Caco-2 (cell line): Measurements from ENCODE around the gene PANK2. TPM values are rescaled to one million over a fixed set of nuclear protein-coding genes. Genes with fewer than 3 reads are reported as not detected.
"Not testable (repeated sequence)": the region's sequence is repeated elsewhere in the genome, so short reads cannot be mapped to it uniquely, and the experiment has no call there.

Source experiments
- BruUV-seq: library from RNA; stranded (reverse); fragments of 400-500 nt; replicated peaks from 2 replicates; lab custom pipeline; 2021; lab: Mats Ljungman, UMichigan
- CTCF ChIA-PET: fragments of 300-600 bp; sonication (Branson Sonifier 250); formaldehyde crosslinking; loops from one replicate; lab custom pipeline; 2022; ENCODE audit warnings: antibody characterized with exemption; lab: Charles Lee
- POLR2A ChIA-PET: fragments of 300-600 bp; sonication (Branson Sonifier 250); formaldehyde crosslinking; loops from one replicate; lab custom pipeline; 2022; ENCODE audit warnings: antibody characterized with exemption; lab: Charles Lee
- DNase-seq, 2 experiments: peaks; one replicate each; pipeline versions ENCODE4 v3.0.0 to v3.0.0-alpha.2; 2020 to 2022
- H3K27me3 ChIP-seq: replicated peaks from 2 replicates; pipeline ENCODE4 v1.6.0; 2011; ENCODE audit warnings: low read length; ENCODE audit not compliant: control insufficient read depth, insufficient read depth
- H3K36me3 ChIP-seq: 2 replicates; pipeline ENCODE4 v1.5.1; 2011; ENCODE audit warnings: low read length; ENCODE audit not compliant: control insufficient read depth, insufficient read depth
- H3K4me1 ChIP-seq: fragments of 250-450 bp; sonication (Bioruptor Pico); 2 replicates; pipeline ENCODE4 v1.5.1; 2020; ENCODE audit warnings: mild to moderate bottlenecking
- H3K4me3 ChIP-seq: 2 replicates; pipeline ENCODE4 v1.5.1; 2011; ENCODE audit warnings: low read depth, mild to moderate bottlenecking, control low read depth, low read length
- H3K9me3 ChIP-seq: fragments of 250-450 bp; sonication (Bioruptor Pico); 2 replicates; pipeline ENCODE4 v1.5.1; 2020; ENCODE audit warnings: mild to moderate bottlenecking, moderate library complexity
- H3K27ac Mint-ChIP-seq: one replicate; pipeline ENCODE4 v1.8.0; 2022; ENCODE audit warnings: mixed read lengths; ENCODE audit not compliant: unreplicated experiment
- H3K27me3 Mint-ChIP-seq: one replicate; pipeline ENCODE4 v1.8.0; 2022; ENCODE audit warnings: mixed read lengths; ENCODE audit not compliant: insufficient read depth, unreplicated experiment
- H3K36me3 Mint-ChIP-seq: one replicate; pipeline ENCODE4 v1.8.0; 2022; ENCODE audit warnings: mild to moderate bottlenecking, mixed read lengths; ENCODE audit not compliant: insufficient read depth, unreplicated experiment
- H3K4me1 Mint-ChIP-seq: one replicate; pipeline ENCODE4 v1.8.0; 2022; ENCODE audit warnings: low read depth, mixed read lengths; ENCODE audit not compliant: unreplicated experiment
- H3K4me3 Mint-ChIP-seq: one replicate; pipeline ENCODE4 v1.8.0; 2022; ENCODE audit warnings: mild to moderate bottlenecking, moderate library complexity, mixed read lengths; ENCODE audit not compliant: unreplicated experiment
- H3K9me3 Mint-ChIP-seq: one replicate; pipeline ENCODE4 v1.8.0; 2022; ENCODE audit warnings: mixed read lengths; ENCODE audit not compliant: unreplicated experiment
- CTCF ChIP-seq, 2 experiments: fragments of 200-600 bp in 1 of 2; IDR thresholded peaks; 1 replicate in 1 of 2; 2 replicates in 1 of 2; pipeline versions ENCODE4 v1.5.1 to v1.8.0; 2011 to 2022; ENCODE audit warnings: antibody characterized with exemption in 1 of 2, control low read depth in 1 of 2, inconsistent platforms in 1 of 2, low read depth in 1 of 2, low read length in 1 of 2, mild to moderate bottlenecking in 1 of 2, moderate library complexity in 1 of 2; ENCODE audit not compliant: insufficient read depth in 1 of 2, severe bottlenecking in 1 of 2, unreplicated experiment in 1 of 2
- intact Hi-C: fragments of 100-400 bp; cut with micrococcal nuclease; formaldehyde crosslinking; loops from one replicate; pipeline ENCODE4 v1.10.0; 2022; ENCODE audit not compliant: unreplicated experiment
- total RNA-seq: library from RNA; stranded (reverse); gene quantifications from 2 replicates; pipeline ENCODE4 v1.2.3, GENCODE V29; 2022

PANK2 gene
- total RNA-seq, 1 experiment from 2014 or later, result 58.3 TPM

- H3K36me3 Mint-ChIP-seq, result peaks cover 42% of the 10 kb centered on the region
- no TSS peak for BruUV-seq
- no peak overlapping the region for H3K4me3 Mint-ChIP-seq
- ChIA-PET CTCF (no interaction called here), POLR2A (interaction anchor here (0.7 kb wide), 1 partner anchor 1582 kb away, joined by 6 read pairs; no protein-coding TSS in a partner anchor)
- Histone ChIP-seq H3K9me3 (no peaks in the 10 kb centered on the region), H3K4me3 (no peak overlapping the region), H3K4me1 (peaks cover 4% of the 10 kb centered on the region; the same call in 1 of the 2 replicates), H3K27me3 (no peaks in the 10 kb centered on the region), H3K36me3 (no peaks in the 10 kb centered on the region; the same call in none of the 2 replicates)
- no peak for TF ChIP-seq CTCF (IDR thresholded peaks at IDR 0.05; ENCODE audit: insufficient read depth in 1 of 2, low read depth in 1 of 2, low read length in 1 of 2, severe bottlenecking in 1 of 2, unreplicated experiment in 1 of 2)
- intact Hi-C loops, result no loop called here
- no peaks in the 10 kb centered on the region for H3K9me3 Mint-ChIP-seq
- H3K4me1 Mint-ChIP-seq, result peaks cover 7% of the 10 kb centered on the region
- no peak overlapping the region for H3K27ac Mint-ChIP-seq
- no peak for DNase-seq
- no peaks in the 10 kb centered on the region for H3K27me3 Mint-ChIP-seq
These were observed 13.7 kb upstream of the PANK2 start for GRCh38 chr20:3875378-3875974.

- peaks cover 4% of the 10 kb centered on the region; the same call in 1 of the 2 replicates for H3K4me1 ChIP-seq
- no TSS peak for BruUV-seq
- H3K9me3 ChIP-seq, result no peaks in the 10 kb centered on the region
- H3K27me3 ChIP-seq, result no peaks in the 10 kb centered on the region
- no peak overlapping the region for H3K4me3 ChIP-seq
- no peak for TF ChIP-seq CTCF (IDR thresholded peaks at IDR 0.05; ENCODE audit: insufficient read depth in 1 of 2, low read depth in 1 of 2, low read length in 1 of 2, severe bottlenecking in 1 of 2, unreplicated experiment in 1 of 2)
- H3K36me3 ChIP-seq, result no peaks in the 10 kb centered on the region; the same call in none of the 2 replicates
- POLR2A ChIA-PET, result no interaction called here
- Mint-ChIP-seq H3K36me3 (peaks cover 42% of the 10 kb centered on the region), H3K4me1 (peaks cover 2% of the 10 kb centered on the region), H3K4me3 (no peak overlapping the region), H3K27ac (no peak overlapping the region), H3K27me3 (no peaks in the 10 kb centered on the region), H3K9me3 (no peaks in the 10 kb centered on the region)
- intact Hi-C loops, result no loop called here
- CTCF ChIA-PET, result no interaction called here
- DNase-seq, result no peak
These were observed 13.2 kb upstream of the PANK2 start for GRCh38 chr20:3876000-3876399.

- H3K27me3 Mint-ChIP-seq, result no peaks in the 10 kb centered on the region
- Histone ChIP-seq H3K27me3 (no peaks in the 10 kb centered on the region), H3K36me3 (no peaks in the 10 kb centered on the region; the same call in none of the 2 replicates), H3K4me1 (no peaks in the 10 kb centered on the region), H3K4me3 (no peak overlapping the region), H3K9me3 (no peaks in the 10 kb centered on the region)
- H3K4me1 Mint-ChIP-seq, result no peaks in the 10 kb centered on the region
- no peak for DNase-seq
- peaks cover 35% of the 10 kb centered on the region for H3K36me3 Mint-ChIP-seq
- ChIA-PET POLR2A (interaction anchor here (0.6 kb wide), 1 partner anchor 93 kb away, joined by 5 read pairs; no protein-coding TSS in a partner anchor), CTCF (no interaction called here)
- no peak for TF ChIP-seq CTCF (IDR thresholded peaks at IDR 0.05; ENCODE audit: insufficient read depth in 1 of 2, low read depth in 1 of 2, low read length in 1 of 2, severe bottlenecking in 1 of 2, unreplicated experiment in 1 of 2)
- intact Hi-C loops, result no loop called here
- BruUV-seq, result no TSS peak
- H3K4me3 Mint-ChIP-seq, result no peak overlapping the region
- no peak overlapping the region for H3K27ac Mint-ChIP-seq
- H3K9me3 Mint-ChIP-seq, result no peaks in the 10 kb centered on the region
These were observed 12.5 kb upstream of the PANK2 start for GRCh38 chr20:3876676-3877075.

GRCh38 chr20:3878921-3879274 is 10.3 kb upstream of the PANK2 start:
- peaks cover 20% of the 10 kb centered on the region for H3K36me3 Mint-ChIP-seq
- DNase-seq, H3K4me3 ChIP-seq, H3K4me1 Mint-ChIP-seq, H3K4me1 ChIP-seq, H3K9me3 ChIP-seq, BruUV-seq, H3K4me3 Mint-ChIP-seq, H3K9me3 Mint-ChIP-seq, intact Hi-C loops, H3K36me3 ChIP-seq, H3K27me3 ChIP-seq, H3K27ac Mint-ChIP-seq, H3K27me3 Mint-ChIP-seq: not testable (repeated sequence)
- POLR2A ChIA-PET, result interaction anchor here (0.6 kb wide), 1 partner anchor 92 kb away, joined by 7 read pairs; the partner anchor contains the start of gene CENPB
- CTCF ChIA-PET, result interaction anchor here (0.6 to 0.7 kb wide), 3 partner anchors 24 to 92 kb away, joined by 3 to 6 read pairs (median 3); no protein-coding TSS in a partner anchor
